Activated CD8-positive, alpha-beta memory T cell treated with anti-CD3 and anti-CD28 coated beads for 24 hours (primary cell): ENCODE results near the gene REEP1.

Experiments used
- DNase-seq: peaks from one replicate; pipeline ENCODE4 v3.0.0-alpha.2; 2020

REEP1 gene

GRCh38 chr2:86193901-86194567 lies 143.4 kb downstream of the REEP1 start:
- no peak for DNase-seq

DNA sequence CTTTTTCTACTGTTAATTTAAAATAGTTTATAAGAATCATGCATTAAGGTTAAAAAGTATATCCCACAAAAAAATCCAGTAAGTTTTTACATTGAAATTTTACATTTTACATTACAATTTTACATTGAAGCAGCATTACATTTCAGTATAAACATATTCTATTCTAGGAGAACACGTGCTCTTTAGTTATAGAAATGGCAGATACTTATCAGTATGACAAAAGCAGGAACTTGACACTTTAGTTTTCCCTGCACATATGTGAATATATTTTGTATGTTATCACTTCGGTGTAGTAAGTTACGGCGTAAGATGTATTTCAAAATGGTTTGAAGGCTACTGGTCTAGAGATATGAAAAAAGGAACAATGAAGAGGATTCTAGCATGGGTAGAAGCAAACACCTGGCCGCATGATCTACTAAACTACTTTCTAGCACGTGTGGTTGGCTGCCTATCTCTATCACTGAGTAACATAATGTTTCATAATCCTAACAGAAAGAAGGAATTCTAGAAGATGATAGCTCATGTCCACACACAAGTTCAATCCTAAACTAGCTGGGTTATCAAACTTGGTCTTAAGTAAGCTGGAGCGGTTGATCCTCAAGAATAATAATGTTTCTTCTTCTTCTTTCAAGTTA lies 147.5 kb downstream of the REEP1 start:
- DNase-seq: no peak

- DNase-seq: no peak
These were observed 151.0 kb downstream of the REEP1 start for GRCh38 chr2:86186431-86186830.

DNA sequence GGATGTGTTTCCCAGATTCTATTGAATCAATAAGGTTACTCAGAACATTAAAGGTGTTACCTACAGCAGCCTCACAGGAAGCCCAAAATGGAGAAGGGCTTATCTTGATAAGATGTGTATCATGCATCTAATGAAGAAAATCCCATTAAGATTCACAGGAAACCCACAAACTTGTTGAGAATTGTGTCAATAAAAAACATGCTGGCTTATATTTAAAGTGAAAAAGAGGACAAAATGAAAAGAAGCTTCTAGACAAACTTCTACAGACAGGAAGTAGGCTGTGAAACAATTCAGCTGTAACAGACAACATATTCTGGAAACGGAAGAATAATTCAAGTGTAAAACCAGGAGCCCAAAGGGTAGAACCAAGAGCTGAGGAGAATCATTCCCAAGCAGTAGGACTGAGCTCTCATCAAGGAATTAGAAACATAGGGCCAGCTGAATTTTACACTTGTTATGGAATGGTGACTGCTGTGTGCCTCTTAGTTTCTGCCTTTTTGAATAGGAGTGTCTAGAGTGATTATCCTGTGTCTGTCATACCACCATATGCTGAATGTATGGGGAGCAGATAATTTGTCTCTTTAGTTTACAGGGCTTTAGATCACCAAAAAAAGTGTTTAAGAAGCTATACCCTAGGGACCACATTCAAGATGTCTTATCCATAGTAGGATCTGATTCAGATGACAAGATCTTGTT lies 151.8 kb downstream of the REEP1 start:
- no peak for DNase-seq

- no peak for DNase-seq
These were observed 160.8 kb downstream of the REEP1 start for GRCh38 chr2:86176597-86176996.

DNA sequence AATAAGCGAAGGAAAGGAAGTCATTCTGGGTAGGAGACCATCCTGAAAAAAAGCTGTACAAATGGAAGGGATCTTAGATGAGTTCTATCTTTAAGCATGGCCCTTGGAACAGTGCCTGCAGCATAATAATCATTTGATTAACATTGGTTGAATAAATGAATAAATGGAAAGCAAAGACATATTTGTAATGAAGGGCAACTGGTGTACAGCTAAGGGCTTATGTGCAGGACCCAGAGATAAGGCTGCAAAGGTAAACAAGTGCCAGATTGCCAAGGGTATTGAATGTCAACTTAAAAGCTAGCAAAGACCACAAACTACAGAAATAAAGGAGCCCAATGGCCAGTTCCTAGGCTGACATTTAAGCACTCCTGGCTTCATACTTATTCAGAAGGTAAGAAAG lies 161.6 kb downstream of the REEP1 start:
- no peak for DNase-seq

- no peak for DNase-seq
These were observed 163.0 kb downstream of the REEP1 start for GRCh38 chr2:86174445-86174844.

GRCh38 chr2:86172610-86173009 lies 164.8 kb downstream of the REEP1 start:
- no peak for DNase-seq

- DNase-seq: no peak
These were observed 166.1 kb downstream of the REEP1 start for GRCh38 chr2:86171295-86171694.

- DNase-seq: no peak
These were observed 167.0 kb downstream of the REEP1 start for GRCh38 chr2:86170449-86170848.
